ENCODE measurements around the gene TULP4. TPM values are rescaled to one million over a fixed set of nuclear protein-coding genes. Genes with fewer than 3 reads are reported as not detected.

Gene TULP4
- total RNA-seq, 4 donors from 2014 or later: 59.8 to 99.2 (median 88.6) TPM

DNA sequence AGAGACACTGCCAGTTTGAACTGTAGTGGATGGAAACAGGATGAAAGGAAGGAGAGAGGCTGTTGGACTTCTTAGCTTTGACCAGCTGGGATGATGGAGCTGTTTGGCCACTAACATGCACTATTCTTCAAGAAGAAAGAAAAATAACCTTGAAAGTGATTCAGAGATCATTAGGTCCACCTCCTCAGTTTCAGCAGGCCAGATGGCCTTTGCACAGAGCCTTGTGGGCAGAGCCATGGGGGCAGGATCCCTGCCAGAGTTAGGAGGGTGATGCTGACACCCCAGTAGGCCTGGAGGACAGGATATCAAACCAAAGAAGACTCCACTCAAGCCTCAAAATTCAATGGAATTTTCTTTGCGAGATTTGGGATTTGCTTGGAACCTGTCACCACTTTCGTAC lies 173.2 kb downstream of the TULP4 start:
- ATAC-seq: no peak
- TF ChIP-seq, protein P1, sequence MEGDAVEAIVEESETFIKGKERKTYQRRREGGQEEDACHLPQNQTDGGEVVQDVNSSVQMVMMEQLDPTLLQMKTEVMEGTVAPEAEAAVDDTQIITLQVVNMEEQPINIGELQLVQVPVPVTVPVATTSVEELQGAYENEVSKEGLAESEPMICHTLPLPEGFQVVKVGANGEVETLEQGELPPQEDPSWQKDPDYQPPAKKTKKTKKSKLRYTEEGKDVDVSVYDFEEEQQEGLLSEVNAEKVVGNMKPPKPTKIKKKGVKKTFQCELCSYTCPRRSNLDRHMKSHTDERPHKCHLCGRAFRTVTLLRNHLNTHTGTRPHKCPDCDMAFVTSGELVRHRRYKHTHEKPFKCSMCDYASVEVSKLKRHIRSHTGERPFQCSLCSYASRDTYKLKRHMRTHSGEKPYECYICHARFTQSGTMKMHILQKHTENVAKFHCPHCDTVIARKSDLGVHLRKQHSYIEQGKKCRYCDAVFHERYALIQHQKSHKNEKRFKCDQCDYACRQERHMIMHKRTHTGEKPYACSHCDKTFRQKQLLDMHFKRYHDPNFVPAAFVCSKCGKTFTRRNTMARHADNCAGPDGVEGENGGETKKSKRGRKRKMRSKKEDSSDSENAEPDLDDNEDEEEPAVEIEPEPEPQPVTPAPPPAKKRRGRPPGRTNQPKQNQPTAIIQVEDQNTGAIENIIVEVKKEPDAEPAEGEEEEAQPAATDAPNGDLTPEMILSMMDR (IDR thresholded peaks at IDR 0.05 in 4 of 5, conservative IDR thresholded peaks at IDR 0.05 in 1 of 5): no peak
- TF ChIP-seq POLR2A (IDR thresholded peaks at IDR 0.05): no peak
- Histone ChIP-seq H3K4me3 (no peak overlapping the region), H3K27me3 (no peaks in the 10 kb centered on the region), H3K27ac (no peak overlapping the region), H3K36me3 (peaks cover 0 to 26% of the 10 kb centered on the region in 2 donors), H3K4me1 (no peaks in the 10 kb centered on the region), H3K9me3 (no peaks in the 10 kb centered on the region)
- DNase-seq: no peak
- in situ Hi-C loops (cut with MboI; ENCODE audit: low sequenced_read_pairs in 4 of 4) (no loop called here), intact Hi-C loops (cut with DNase I; ENCODE audit: low total_unique reads) (no loop called here)

DNA sequence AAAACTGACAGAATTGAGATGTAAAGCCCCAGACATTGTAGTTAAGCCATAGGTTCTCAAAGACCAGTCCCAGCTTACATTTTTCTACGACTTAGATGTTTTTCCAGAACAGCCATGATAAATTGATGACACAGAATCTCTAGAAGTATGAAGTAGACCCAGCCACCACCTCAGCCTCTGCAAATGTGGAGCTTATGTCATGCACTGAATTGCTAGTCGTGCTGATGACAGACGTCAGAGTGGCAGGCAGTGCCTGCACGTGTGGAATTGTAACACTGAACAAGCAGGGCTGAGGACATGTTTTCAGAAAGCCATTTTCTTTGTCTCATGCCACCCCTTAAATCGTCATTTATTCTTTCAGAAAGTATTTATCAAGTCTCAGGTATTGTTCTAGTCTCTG lies 175.2 kb downstream of the TULP4 start:
- intact Hi-C loops (cut with DNase I; ENCODE audit: low total_unique reads) (no loop called here), in situ Hi-C loops (cut with MboI; ENCODE audit: low sequenced_read_pairs in 4 of 4) (no loop called here)
- TF ChIP-seq, protein P1 (IDR thresholded peaks at IDR 0.05 in 4 of 5, conservative IDR thresholded peaks at IDR 0.05 in 1 of 5): no peak
- no peak for TF ChIP-seq POLR2A (IDR thresholded peaks at IDR 0.05)
- Histone ChIP-seq H3K27me3 (no peaks in the 10 kb centered on the region), H3K27ac (no peak overlapping the region), H3K36me3 (peaks cover 0 to 8% of the 10 kb centered on the region in 2 donors), H3K4me3 (no peak overlapping the region), H3K4me1 (no peaks in the 10 kb centered on the region), H3K9me3 (no peaks in the 10 kb centered on the region)
- ATAC-seq (no peak), DNase-seq (no peak)

DNA sequence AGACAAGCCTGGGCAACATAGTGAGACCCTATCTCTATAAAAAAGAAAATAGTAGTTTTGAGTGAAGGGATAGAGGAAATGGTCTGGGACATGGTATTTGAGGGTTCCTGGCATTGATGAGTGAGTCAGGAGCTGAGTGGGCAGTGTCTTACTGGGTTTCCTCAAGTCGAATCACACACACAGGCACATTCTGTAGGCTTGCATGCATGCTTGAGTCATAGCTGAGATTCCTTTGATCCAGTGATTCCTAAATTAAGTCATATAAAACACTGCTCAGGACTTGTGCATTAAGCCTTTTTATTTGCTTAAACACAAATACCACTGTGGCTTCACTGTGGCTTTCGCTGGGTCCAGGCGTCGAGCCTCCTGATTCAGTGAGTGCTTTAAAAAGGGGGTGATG lies 175.8 kb downstream of the TULP4 start:
- no peaks in the 10 kb centered on the region for H3K9me3 ChIP-seq
- no peaks in the 10 kb centered on the region for H3K4me1 ChIP-seq
- peaks cover 0 to 8% of the 10 kb centered on the region in 2 donors for H3K36me3 ChIP-seq
- H3K27me3 ChIP-seq: no peaks in the 10 kb centered on the region
- DNase-seq: no peak
- H3K4me3 ChIP-seq: no peak overlapping the region
- no peak overlapping the region for H3K27ac ChIP-seq
- no peak for TF ChIP-seq POLR2A (IDR thresholded peaks at IDR 0.05)
- TF ChIP-seq, protein P1 (IDR thresholded peaks at IDR 0.05 in 4 of 5, conservative IDR thresholded peaks at IDR 0.05 in 1 of 5): no peak
- in situ Hi-C loops (cut with MboI; ENCODE audit: low sequenced_read_pairs in 4 of 4): no loop called here
- ATAC-seq: no peak
- intact Hi-C loops (cut with DNase I; ENCODE audit: low total_unique reads): no loop called here

DNA sequence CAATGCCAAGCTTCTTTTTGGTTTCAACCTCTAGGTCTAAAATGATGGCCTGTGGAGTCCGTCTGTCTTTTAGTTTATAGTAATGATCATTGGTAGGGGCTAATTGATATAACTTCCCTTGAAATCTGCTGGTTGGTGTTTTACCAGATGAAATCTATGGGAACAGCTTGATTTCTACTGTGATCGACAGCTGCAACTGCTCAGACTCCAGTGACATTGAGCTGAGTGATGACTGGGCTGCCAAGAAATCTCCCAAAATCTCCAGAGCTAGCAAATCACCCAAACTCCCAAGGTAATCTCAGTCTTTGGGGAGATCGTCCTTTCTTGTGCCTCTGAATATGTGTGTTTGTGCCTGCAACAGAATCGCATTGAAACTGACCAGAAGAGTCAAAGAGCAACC lies 177.2 kb downstream of the TULP4 start:
- H3K4me3 ChIP-seq: no peak overlapping the region
- in situ Hi-C loops (cut with MboI; ENCODE audit: low sequenced_read_pairs in 4 of 4): no loop called here
- H3K27me3 ChIP-seq: no peaks in the 10 kb centered on the region
- H3K4me1 ChIP-seq: no peaks in the 10 kb centered on the region
- peaks cover 0 to 7% of the 10 kb centered on the region in 2 donors for H3K36me3 ChIP-seq
- H3K27ac ChIP-seq: no peak overlapping the region
- DNase-seq (no peak), ATAC-seq (no peak)
- intact Hi-C loops (cut with DNase I; ENCODE audit: low total_unique reads): no loop called here
- TF ChIP-seq POLR2A (IDR thresholded peaks at IDR 0.05): no peak
- TF ChIP-seq, protein P1 (IDR thresholded peaks at IDR 0.05 in 4 of 5, conservative IDR thresholded peaks at IDR 0.05 in 1 of 5): no peak
- no peaks in the 10 kb centered on the region for H3K9me3 ChIP-seq

DNA sequence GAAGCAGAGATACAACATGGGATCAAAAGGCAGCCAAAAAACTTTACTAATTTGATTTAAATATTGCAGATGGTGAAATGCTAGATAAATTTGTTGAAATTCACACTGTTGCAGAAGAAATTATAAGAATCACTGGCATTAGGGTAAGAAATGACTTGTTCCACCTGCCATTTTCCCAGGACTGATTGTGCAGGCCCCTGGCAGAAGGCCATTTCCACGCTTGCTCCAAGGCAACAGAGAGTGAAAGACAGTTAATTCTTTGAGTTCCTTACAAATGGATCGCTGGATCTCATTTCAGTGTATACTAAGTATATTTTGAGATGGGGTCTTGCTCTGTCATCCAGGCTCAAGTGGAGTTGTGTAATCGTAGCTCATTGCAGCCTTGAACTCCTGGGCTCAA lies 180.6 kb downstream of the TULP4 start:
- intact Hi-C loops (cut with DNase I; ENCODE audit: low total_unique reads): no loop called here
- TF ChIP-seq, protein P1 (IDR thresholded peaks at IDR 0.05 in 4 of 5, conservative IDR thresholded peaks at IDR 0.05 in 1 of 5): no peak
- TF ChIP-seq POLR2A (IDR thresholded peaks at IDR 0.05): no peak
- Histone ChIP-seq H3K4me3 (no peak overlapping the region), H3K9me3 (no peaks in the 10 kb centered on the region), H3K4me1 (no peaks in the 10 kb centered on the region), H3K36me3 (peaks cover 0 to 20% of the 10 kb centered on the region in 2 donors), H3K27me3 (no peaks in the 10 kb centered on the region), H3K27ac (no peak overlapping the region)
- in situ Hi-C loops (cut with MboI; ENCODE audit: low sequenced_read_pairs in 4 of 4): no loop called here
- ATAC-seq (no peak), DNase-seq (no peak)

Measured in gastrocnemius medialis (tissue), 4 donors.